NCI-H524 treated with DMSO at 0.1 percent for 48 hours (cell line): ENCODE results near the gene ATP5PD.
"Not testable (repeated sequence)": the region's sequence is repeated elsewhere in the genome, so short reads cannot be mapped to it uniquely, and the experiment has no call there.

Experiments
- DNase-seq: peaks from one replicate; lab custom pipeline; 2025; lab: John Stamatoyannopoulos, UW

The ATP5PD gene

DNA sequence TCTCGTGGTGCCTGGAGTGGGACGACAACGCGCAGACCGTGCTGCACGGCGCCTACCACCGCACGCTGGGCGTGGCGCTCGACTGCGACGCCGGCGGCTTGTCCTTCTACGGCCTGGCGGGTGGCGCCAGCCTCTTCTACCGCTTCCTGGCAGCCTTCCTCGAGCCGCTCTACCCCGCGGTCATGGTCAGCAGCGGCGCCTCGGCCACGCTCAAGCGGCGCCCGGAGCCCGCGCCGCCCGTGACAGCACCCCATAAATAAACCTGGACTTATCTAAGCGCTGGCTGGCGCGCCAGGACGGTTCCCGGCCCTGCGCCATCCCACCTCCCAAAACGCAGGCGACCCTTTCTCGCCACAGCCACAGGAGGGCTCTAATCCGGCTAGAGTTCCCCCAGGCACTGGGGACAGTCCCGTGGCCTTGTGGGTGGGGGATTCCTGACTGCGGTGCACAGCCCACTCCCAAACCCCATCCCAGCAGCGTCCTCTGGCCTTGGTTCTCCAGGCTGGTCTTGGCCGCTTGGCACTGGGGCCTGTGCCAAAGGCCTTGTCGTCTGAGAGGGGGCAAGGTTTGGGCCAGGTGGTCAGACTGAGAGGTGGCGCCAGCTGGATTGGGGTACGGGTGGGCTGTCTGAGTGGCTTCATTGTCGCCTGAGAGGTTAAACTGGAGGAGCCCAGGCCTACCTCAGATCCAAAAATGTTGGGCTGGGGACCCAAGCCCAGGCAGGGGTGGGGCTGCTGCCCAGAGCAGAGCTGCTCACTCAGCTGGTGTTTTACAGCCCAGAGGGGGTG lies 30.9 kb upstream of the ATP5PD start:
- no peak for DNase-seq

DNA sequence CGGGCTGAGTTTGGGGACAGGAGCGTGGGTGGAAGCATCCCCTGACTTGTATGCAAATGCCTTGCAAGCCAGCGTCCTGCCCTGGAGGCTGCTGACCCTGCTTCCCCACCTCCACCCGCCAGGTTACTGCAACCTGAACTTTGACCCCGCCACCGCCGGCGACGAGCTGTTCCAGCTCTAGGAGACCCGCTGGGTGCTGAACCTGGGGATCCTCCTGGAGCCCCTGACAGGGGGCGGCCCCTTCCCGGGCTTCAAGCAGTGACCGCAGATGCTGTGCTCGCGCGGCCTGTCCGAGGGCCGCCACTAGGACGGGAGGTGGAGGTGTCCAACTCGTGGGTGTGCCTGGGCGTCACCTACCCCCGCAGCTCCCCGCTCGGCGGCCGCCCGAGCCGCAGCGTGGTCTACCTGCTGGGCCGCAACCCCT lies 30.3 kb upstream of the ATP5PD start:
- no peak for DNase-seq

DNA sequence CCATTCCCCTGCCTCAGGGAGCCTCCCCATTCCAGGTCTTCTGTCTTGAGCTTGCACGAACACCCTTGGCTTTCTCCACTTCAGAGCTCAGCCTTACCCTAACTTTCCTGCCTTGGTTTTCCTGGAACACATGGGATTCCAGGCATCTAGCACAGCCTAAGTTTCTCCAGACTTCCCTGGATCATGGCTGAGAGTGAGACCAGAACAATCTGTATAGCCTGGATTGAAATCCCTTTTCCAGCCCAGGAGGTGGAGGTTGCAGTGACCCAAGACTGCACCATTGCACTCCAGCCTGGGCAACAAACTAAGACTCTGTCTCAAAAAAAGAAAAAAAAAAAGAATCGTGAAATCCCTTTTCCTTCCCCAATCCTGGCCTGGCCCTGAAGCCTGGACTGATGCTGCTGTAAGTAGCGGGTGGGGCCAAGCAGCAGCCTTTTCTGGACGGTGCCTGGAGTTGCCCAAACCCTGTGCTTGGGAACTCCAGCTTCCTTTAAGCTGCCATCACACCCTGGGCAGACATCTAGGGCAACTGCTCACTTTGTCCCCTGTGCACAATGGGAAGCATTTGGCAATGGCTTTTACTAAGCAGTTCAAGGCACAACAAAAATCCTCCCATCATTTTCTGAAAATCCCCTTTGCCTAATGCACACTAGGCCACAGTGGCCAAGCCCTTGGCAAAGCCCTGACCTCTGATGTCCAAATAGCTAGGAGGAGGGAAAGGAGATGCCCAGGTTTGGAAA lies 29.0 kb upstream of the ATP5PD start:
- no peak for DNase-seq

DNA sequence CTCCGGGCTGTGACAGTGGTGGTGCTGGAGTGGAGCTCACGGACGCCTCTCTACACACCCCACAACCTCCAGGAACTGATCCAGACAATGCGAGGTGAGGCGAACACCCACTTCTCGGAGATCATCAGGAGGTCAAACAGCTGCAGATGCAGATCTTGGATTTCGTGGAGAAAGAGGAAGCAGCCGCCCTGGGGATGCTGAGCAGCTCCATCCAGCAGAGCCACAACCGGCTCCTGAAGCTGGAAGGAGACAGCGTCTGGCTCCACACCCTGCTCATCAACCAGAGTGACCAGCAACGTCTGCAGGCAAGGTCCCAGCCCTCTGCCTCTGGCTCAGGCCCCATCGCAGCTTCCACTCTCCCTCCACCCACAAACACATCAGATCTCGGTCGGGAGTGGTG lies 27.8 kb upstream of the ATP5PD start:
- DNase-seq, result no peak

DNA sequence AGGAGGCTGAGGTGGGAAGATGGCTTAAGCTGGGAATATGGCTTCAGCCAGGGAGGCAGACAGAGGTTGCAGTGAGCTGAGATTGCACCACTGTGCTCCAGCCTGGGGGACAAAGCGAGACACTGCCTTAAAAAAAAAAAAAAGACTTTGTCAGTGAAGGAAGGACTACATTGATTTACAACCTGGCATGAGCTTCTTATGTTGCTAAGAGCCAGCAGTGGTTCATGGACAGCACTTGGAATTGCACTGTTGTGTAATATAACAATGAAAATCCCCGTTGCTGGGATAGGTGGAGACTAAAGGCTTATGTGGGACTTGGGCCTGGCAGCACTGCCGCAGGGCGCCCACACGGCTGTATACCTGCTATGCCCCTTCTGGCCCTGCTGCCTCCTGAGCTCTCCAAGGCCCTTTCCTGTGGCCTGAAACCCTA lies 26.9 kb upstream of the ATP5PD start:
- DNase-seq, result no peak

DNA sequence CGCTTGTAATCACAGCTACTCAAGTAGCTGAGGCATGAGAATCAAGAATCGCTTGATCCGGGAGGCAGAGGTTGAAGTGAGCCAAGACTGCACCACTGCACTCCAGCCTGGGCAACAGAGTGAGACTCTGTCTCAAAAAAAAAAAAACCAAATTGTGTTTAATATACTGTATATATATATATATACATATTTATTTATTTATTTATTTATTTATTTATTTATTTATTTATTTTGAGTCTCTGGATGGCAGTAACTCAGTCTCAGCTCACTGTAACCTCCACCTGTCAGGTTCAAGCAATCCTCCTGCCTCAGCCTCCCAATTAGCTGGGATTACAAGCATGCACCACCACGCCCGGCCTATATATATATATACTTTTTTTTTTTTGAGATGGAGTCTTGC lies 26.1 kb upstream of the ATP5PD start:
- DNase-seq, result not testable (repeated sequence)

DNA sequence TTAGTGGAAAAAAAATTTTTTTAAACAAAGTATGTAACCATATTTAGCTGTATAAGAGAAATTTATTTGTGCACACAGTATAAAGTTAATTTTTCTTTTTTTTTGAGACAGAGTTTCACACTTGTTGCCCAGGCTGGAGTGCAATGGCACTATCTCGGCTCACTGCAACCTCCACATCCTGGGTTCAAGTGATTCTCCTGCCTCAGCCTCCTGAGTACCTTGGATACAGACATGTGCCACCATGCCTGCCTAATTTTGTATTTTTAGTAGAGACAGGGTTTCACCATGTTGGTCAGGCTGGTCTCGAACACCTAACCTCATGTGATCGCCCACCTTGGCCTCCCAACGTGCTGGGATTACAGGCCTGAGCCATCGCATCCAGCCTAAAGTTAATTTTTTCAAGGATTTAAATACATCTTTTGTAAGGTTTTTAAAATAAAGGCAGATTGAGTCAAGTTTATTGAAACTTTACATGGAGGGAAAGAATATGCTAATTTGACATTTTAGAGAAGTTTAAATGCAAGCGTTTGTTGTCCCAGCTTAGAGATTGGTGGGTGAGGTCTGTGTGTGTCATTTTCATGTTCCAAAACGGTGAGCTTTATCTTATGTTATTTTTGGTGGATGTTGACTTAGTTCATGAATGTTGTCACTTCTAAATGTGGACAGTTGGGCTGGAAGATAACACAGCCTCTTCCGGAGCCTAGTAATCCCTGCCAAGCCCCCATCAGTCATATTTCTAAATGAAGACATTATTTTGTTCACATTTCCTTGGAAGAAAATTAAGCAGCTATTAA lies 24.9 kb upstream of the ATP5PD start:
- DNase-seq, result not testable (repeated sequence)

DNA sequence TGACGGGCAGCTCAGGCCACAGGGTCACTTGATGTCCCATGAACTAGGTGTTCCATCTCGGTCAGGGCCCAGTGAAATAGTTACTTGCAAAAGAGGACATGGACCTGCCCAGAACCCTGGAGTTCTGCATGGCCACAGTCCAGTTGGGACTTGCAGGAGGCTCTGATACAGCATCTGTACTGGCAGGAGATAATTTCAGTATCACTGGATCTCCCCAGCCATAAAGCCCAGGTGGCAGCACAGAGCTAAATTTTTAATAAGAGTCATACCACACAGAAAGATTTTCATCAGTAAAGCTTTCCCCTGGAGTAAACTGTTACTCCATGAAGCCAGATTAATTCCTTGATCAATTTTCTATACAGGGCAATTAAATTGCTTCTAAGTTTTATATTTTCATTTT lies 23.0 kb upstream of the ATP5PD start:
- no peak for DNase-seq

DNA sequence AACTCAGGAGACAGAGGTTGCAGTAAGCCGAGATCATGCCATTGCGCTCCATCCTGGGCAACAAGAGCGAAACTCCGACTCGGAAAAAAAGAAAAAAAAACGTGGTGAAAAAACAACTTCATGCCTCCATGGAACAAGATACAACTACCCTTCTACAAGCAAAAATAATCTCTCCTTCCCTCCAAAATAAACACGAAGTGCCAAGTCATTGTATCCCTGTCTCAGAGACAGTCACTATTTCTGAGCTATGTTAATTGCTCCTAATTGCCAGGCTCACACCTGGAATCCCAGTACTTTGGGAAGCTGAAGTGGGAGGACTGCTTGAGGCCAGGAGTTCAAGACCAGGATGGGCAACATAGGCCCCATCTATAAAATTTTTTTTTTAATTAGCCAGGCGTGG lies 22.0 kb upstream of the ATP5PD start:
- no peak for DNase-seq

DNA sequence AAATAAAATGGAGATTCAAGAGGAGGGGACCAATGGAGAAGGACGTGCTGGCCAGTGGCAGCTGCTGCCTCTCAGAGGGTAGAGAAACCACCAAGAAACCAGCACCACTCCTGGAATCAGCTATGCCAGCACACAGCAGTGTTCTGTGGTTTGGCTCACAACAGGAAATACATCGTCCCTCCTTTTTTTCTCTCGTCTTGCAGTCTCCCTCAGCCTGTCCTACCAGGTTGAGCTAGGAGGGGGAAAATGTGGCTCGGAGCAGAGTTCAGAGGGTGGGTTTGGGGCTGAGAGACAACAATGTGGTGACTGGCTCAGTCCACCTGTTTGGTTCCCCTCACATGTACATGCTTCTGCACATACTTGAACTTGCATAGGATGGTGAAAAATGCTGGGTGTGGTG lies 21.1 kb upstream of the ATP5PD start:
- DNase-seq, result no peak

DNA sequence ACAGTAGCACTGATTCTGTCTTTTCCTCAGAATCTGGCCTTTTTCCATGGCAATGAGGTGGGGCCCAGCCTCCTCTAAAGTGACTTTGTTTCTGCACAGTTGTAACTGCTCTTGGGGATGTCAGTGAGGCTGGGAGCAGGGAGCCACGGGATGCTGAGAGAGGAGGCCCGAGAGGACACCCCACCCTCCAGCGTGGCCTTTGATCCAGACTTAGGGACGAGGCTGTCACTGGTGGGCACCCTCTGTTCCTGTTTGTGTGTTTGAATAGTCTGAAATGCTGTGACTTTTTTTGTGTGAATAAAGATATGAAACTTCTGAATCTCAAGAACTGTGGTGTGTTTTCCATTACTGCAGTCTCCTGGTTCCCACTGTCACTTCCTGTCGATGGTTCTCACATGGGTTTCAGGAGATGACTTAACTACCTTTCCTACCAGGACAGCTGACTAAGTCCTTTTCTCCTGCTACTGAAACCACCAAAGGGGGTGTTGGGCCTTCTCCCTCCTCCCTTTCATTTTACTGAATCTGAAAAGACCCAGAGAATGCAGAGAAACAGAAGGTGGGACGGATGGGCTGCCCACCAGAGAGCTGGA lies 18.9 kb upstream of the ATP5PD start:
- DNase-seq, result no peak

DNA sequence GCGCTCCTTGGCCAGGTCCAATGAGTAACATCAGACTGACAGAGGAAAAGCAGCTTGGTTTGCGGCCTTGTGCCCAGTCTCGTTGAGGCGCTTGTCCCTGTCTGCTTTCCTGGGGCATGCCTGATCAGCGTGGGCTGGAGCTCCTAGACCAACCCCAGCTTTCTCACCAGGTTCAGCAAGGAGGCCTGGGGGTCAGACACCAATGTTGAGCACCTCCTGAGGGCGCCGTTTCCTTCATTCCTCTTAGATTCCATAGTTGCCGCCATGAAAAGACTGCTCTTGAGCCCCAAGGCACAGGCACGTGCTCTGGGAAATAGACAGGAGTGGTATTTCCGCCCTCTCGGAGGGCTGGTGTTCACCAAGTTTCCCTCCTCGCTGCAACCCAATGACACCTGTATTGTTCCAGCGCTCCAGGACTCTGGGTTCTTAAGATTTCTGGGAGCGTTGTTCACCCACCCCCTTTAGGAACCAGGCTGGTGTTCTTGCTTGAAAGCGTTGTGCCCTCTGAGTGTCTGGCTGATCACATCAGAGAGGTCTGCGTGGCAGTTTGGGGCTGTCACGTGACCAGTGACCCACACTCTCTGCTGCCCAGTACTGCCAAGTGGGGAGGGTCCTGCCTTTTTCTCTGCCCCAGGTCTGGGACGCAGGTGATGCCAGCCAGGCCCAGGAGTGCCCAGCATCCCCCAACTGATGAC lies 18.2 kb upstream of the ATP5PD start:
- no peak for DNase-seq

DNA sequence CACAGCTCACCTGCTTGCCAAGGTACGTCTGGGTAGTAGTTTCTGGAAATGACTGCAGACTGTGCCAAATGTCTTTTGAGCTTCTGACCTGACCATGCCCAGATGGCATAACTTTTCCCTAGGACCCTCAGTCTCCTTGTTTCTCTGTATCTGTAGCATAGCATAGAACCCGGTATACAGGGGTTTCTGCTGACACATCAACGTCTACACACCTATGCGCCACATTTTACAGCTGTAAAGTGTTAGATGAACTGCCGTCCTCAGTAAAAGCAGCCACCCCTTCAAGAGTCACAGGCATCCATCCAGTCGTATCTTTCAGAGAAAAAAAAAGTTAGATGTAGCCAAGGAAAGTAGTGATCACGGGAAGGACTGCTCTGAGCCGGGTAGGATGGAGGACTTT lies 17.7 kb upstream of the ATP5PD start:
- DNase-seq, result no peak

DNA sequence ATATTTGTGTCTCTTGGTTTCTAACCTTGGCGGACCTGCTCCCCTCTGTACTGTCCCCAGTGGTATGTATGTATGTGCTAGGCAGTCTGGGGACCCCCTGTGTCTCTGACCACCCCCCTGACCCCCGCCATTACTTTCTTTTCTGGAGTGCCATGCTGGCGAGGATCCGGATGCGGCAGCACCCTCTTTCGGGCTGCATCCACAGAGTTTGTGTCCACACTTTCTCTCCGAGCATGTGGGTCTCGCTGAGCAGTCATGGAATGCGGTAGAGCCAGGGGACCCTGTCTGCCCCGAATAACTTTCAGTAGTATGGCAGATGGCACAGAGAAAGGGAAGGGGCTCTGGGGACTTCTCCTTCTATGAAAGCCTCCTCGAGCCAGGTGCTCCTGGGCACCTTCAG lies 17.3 kb upstream of the ATP5PD start:
- no peak for DNase-seq

DNA sequence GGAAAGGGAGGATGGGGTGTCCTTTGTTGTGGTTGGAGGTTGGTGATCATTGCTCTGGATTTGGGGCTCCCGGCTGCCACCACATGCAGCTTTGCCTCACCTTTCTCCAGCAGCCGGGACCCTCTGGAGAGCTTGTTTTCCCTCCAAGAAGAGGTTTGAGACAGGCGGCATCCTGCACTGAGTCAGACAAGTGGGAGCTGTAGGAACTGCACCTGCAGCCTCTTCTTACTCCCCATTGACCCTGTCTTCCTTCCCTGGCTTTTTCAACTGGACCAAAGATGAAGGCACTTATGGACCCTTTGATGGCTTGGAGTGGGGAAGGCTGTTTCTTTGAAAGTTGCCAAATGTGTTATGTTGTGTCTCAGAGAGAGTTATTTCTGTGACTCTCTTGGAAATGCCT lies 16.9 kb upstream of the ATP5PD start:
- DNase-seq, result no peak

DNA sequence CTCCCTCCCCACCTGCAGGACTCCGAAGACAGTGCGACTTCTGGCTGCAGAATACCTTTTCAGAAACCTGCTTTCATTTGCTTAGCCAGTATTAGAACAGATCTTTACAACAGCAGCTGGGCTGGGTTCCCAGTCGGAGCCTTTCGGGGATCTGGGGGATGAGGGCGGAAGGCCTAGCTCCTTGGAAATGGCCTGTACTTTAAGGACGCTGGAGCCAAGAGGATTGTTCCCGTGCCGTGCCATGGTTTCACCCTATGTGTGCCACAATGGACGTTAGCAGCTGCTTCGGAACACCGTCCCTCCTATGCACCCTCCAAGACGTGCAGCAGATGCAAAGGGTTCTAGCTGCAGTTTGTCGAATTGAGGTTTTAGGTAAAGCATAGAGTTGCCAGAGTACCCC lies 16.4 kb upstream of the ATP5PD start:
- DNase-seq, result no peak

DNA sequence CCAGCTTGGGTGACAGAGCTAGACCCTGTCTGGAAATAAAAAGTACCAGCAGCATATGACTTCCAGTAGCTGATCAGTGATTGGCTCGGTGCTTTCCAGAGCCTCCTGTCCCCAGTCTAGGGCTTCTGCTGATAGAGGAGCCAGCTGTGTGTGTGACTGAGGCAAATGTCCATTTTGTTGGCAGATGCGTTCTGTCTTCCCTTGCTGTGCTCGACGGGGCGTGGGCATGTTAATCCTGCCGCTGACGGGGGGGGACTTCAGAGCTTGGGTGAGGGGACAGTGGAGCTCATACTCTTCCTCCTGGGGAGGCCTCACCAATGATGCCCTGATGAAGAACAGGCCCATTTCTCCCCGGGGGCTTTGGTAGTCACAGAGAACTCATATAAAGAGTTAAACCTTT lies 14.8 kb upstream of the ATP5PD start:
- peak; percentile 83 for DNase-seq

DNA sequence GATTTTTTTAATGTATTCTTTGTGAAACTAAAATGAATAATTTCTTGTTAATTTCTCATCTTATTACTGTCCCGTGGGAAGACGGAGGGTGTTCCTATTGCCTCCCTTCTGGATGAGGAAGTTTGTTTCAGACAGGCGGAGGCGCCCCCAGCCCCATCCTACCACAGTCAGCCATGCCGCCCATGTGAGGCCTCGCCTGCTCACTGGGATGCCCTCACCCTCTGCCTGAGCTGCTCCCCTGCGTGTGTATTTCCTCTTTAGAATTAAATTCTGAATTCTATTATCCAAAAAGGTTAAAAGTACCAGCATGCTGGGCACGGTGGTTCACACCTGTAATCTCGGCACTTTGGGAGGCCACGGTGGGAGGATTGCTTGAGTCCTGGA lies 14.3 kb upstream of the ATP5PD start:
- DNase-seq, result no peak

DNA sequence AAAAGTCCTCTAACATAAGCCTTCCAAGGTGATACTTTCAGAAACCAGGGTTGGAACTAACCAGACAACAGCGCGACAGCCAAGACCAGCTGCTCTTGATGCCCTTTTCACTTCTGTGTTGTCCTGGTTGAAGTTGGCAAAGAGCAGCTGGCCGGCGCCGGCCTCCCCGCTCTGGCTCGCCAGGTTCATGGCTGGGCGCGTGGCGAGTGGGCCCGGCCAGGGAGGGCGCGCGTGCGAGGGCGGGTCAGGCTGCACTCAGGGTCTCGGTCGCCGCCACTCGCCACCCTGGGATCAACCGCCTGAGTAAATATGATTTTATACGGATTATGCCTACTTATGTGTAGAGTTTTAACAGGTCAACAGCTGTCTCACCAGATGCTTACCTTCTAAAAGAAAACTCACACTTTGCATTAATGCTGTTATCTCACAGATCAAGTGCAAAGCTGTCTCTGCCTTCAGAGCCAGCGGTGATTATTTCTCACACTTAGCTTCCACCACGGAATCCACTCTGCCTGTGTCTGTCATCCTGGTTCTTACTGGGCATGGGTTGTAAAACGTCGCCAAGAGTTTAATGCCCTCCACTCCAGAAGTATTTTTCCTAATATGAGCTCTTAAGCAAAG lies 13.8 kb upstream of the ATP5PD start:
- peak; percentile 100 for DNase-seq

DNA sequence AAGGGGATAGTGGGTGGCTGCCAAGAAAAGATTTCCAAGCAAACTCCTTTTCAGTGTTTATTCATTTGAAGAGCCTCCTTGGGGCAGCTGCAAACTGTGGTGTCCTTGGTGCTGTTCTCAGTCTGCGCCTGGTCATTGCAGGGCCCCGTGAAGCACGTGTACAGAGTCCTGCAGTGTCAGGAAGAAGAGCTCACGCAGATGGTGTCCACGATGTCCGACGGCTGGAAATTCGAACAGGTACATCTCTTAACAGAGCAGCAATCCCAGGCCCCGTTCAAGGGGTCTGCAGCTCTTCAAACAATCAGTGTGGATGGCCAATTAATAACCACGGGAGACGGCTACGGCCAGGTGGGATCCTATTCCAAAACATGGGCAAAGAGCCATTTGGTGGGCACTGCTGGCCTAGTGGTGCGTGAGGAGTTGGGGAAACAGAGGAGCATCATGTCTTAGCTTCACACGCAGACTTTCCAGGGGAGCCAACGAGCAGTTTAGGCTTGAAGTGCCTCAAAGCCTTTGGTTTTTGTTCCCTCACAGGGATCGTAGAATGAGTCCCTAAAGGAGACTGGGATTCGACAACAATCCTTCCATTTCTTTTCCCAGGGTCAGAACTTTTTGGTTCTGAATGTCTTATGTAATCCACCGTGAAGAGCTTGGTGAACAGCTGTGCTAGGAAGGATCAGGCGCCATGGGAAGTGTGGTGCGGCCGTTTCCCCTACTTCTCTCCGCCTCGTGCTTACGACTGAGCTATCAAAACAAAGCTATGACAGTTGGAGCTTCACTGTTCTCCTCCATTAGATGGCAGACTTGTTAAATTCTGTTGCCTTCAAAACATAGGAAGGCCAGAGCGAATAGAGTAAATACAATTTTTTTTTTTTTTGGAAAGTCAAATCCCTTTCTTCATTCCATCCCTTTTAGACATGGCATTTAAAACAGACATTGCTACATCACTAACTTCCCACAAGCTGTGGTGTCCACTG lies 12.9 kb upstream of the ATP5PD start:
- peak; percentile 99 for DNase-seq
